GM12878 (cell line): ENCODE data around the gene PPP1R37. TPM values are rescaled to one million over a fixed set of nuclear protein-coding genes. Genes with fewer than 3 reads are reported as not detected.
A peak's percentile ranks its signal among the peaks of the same experiment; 100 is the strongest.

Experiments used
- BCL11A ChIP-seq: IDR thresholded peaks from 2 replicates; pipeline ENCODE4 v1.6.1; 2011; ENCODE audit warnings: low read depth, low read length
- BHLHE40 ChIP-seq, 2 experiments: fragments of 450-650 bp in 1 of 2; IDR thresholded peaks; 2 replicates each; pipeline ENCODE4 v1.6.1; 2011 to 2017; ENCODE audit warnings: low read depth in 2 of 2, borderline replicate concordance in 1 of 2, improper control_type of control experiment in 1 of 2, low read length in 1 of 2, mild to moderate bottlenecking in 1 of 2
- CHD2 ChIP-seq: IDR thresholded peaks from 2 replicates; pipeline ENCODE4 v1.6.1; 2011; ENCODE audit warnings: low read depth, low read length, improper control_type of control experiment, borderline replicate concordance
- KDM1A ChIP-seq: fragments of 200-600 bp; sonication (generic); IDR thresholded peaks from 2 replicates; pipeline ENCODE4 v1.6.1; 2016; ENCODE audit warnings: borderline replicate concordance
- PBX3 ChIP-seq: IDR thresholded peaks from 2 replicates; pipeline ENCODE4 v1.6.1; 2011; ENCODE audit warnings: mild to moderate bottlenecking, low read depth, low read length, moderate library complexity; ENCODE audit not compliant: insufficient replicate concordance
- POLR2A ChIP-seq: IDR thresholded peaks from 2 replicates; pipeline ENCODE4 v1.6.1; 2011; ENCODE audit warnings: low read depth, mild to moderate bottlenecking, low read length
- POLR2AphosphoS5 ChIP-seq: IDR thresholded peaks from 2 replicates; pipeline ENCODE4 v1.6.1; 2011; ENCODE audit warnings: mild to moderate bottlenecking, low read length, inconsistent platforms
- SIN3A ChIP-seq: IDR thresholded peaks from 2 replicates; pipeline ENCODE4 v1.6.1; 2012; ENCODE audit warnings: low read depth, low read length, improper control_type of control experiment
- STAT1 ChIP-seq: fragments of 450-650 bp; conservative IDR thresholded peaks from 2 replicates; pipeline ENCODE4 v1.6.1; 2014; ENCODE audit warnings: antibody characterized with exemption, mild to moderate bottlenecking
- YBX1 ChIP-seq: fragments of 450-650 bp; IDR thresholded peaks from 2 replicates; pipeline ENCODE4 v1.6.1; 2016; ENCODE audit warnings: antibody characterized with exemption
- ZBTB11 ChIP-seq: fragments of 450-650 bp; formaldehyde crosslinking; IDR thresholded peaks from 2 replicates; pipeline ENCODE4 v1.5.0; 2022; ENCODE audit warnings: mild to moderate bottlenecking, missing genetic modification characterization
- ZNF592 ChIP-seq: fragments of 450-650 bp; IDR thresholded peaks from 2 replicates; pipeline ENCODE4 v1.6.1; 2017; ENCODE audit warnings: mild to moderate bottlenecking, moderate library complexity
- polyA plus RNA-seq, 11 experiments: library from polyadenylated mRNA; depleted of rRNA in 4 of 11; unstranded in 6 of 11; stranded (reverse) in 5 of 11; fragments of >200 nt; fragmentation: Nextera tagmentation in 4 of 11; fragmentation: Illumina TruSeq in 1 of 11; extraction: Ambion mirVana in 4 of 11; extraction: Trizol in 1 of 11; gene quantifications; 1 replicate in 1 of 11; 2 replicates in 10 of 11; pipeline versions ENCODE4 v1.2.1 to v1.2.3, GENCODE V29; 2011 to 2016; ENCODE audit warnings: inconsistent platforms in 2 of 11, missing spikeins in 2 of 11, low read depth in 1 of 11
- total RNA-seq, 4 experiments: library from RNA; depleted of rRNA in 3 of 4; stranded (reverse); fragments of >200 nt in 3 of 4; fragmentation: Illumina TruSeq in 1 of 4; extraction: Trizol in 1 of 4; gene quantifications; 2 replicates each; pipeline versions ENCODE4 v1.2.1 to v1.2.3, GENCODE V29; 2013 to 2021
- TF ChIP-seq, protein P1 (sequence below): IDR thresholded peaks from 2 replicates; pipeline ENCODE4 v1.6.1; 2012; ENCODE audit warnings: low read depth, low read length, improper control_type of control experiment
- TF ChIP-seq, protein P2 (sequence below): fragments of 450-650 bp; IDR thresholded peaks from 2 replicates; pipeline ENCODE4 v1.6.1; 2018; ENCODE audit warnings: mild to moderate bottlenecking, low read depth, moderate library complexity; ENCODE audit not compliant: partially characterized antibody

The PPP1R37 gene
- total and polyA plus RNA-seq, 10 of the 15 experiments (the other 5 are each of a cell fraction or from before 2014, with no cell fraction given): 0.09 to 21.3 (median 5.1) TPM; not detected in 1

DNA sequence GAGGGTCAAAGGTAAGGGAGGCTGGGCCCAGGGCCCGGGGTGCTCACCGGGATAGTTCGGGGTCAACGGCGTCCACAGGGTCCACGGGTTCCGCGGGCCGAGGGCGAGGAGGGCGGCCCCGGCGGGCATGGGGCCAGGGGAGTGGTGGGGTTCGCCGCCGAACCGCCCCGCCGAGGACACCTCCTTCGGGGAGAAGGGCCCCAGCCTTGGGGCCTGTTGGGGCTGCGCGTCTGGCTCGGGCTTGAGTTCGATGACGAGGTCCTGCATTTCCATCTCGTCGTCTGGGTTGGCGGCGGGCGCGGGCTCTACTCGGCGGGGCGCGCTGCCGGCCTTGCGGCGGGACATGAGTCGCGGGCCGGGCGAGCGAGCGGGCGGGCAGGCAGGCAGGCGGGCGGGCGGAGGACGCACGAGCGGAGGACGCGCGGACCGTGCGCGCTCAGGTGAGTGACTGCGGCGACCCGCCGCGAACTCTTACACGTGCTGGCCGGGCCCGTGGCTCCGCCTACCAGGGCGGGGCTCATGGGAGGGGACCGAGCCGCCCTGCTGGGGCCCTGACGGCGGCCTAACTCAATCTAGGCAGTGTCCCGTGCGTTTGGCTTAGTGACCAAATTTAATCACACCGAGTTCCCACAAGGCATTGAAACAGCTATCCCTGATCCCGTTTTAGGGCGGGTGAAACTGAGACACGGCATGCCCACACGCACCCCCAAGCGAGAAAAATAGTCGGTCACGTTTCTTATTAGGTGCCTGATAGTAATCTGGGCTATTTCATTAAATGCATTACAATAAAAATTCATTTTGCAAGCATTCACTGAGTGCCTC lies 16.7 kb upstream of the PPP1R37 start, which contains the start of gene ZNF296 (continued):
- TF ChIP-seq BHLHE40 (IDR thresholded peaks at IDR 0.05; ENCODE audit: borderline replicate concordance in 1 of 2, low read depth in 2 of 2, low read length in 1 of 2): peak; percentile 99 to 100
- no peak for TF ChIP-seq ZNF592
- peak; percentile 67 for TF ChIP-seq PBX3
- TF ChIP-seq YBX1: no peak
- TF ChIP-seq KDM1A: no peak
- no peak for TF ChIP-seq CHD2
- peak; percentile 34 for TF ChIP-seq ZBTB11 (CRISPR knock-in tag)
- peak; percentile 89 for TF ChIP-seq POLR2A
- 0 out of 2 replicates have a peak, but pooled peaks have one; percentile 25 for TF ChIP-seq SIN3A
- TF ChIP-seq BCL11A: no peak
- peak; percentile 79 for TF ChIP-seq POLR2AphosphoS5
- TF ChIP-seq, protein P1, sequence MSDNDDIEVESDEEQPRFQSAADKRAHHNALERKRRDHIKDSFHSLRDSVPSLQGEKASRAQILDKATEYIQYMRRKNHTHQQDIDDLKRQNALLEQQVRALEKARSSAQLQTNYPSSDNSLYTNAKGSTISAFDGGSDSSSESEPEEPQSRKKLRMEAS: peak; percentile 79; the same call in 1 of the 2 replicates
- TF ChIP-seq, protein P2, sequence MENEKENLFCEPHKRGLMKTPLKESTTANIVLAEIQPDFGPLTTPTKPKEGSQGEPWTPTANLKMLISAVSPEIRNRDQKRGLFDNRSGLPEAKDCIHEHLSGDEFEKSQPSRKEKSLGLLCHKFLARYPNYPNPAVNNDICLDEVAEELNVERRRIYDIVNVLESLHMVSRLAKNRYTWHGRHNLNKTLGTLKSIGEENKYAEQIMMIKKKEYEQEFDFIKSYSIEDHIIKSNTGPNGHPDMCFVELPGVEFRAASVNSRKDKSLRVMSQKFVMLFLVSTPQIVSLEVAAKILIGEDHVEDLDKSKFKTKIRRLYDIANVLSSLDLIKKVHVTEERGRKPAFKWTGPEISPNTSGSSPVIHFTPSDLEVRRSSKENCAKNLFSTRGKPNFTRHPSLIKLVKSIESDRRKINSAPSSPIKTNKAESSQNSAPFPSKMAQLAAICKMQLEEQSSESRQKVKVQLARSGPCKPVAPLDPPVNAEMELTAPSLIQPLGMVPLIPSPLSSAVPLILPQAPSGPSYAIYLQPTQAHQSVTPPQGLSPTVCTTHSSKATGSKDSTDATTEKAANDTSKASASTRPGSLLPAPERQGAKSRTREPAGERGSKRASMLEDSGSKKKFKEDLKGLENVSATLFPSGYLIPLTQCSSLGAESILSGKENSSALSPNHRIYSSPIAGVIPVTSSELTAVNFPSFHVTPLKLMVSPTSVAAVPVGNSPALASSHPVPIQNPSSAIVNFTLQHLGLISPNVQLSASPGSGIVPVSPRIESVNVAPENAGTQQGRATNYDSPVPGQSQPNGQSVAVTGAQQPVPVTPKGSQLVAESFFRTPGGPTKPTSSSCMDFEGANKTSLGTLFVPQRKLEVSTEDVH: no peak
- no peak for TF ChIP-seq STAT1
